ENCODE data around the gene COA5. TPM values are rescaled to one million over a fixed set of nuclear protein-coding genes. Genes with fewer than 3 reads are reported as not detected.

COA5 gene
- total and polyA plus RNA-seq, 2 experiments from 2014 or later, result 48.8 to 58.4 TPM

DNA sequence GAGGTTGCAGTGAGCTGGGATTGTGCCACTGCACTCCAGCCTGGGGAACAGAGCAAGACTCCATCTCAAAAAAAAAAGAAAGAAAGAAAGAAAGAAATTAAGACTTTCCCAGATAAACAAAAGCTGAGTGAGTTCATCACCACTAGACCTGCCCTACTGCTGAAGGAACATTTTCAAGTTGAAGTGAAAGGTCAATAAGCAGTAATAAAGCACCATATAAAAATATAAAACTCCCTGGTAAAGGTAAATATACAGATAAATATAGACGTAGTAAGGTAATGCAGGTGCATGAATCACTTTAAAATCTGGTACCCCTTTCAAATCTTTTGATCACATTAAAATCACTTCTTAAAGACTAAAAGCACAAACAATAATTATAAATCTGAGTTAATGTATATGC is 42.7 kb upstream of the COA5 start:
- H3K27me3 ChIP-seq, result no peaks in the 10 kb centered on the region
- WGBS (ENCODE audit: low lambda C conversion rate, missing lambda C conversion rate), result 68% methylated on average over 1 of the region's 1 CpG
- no peak for DNase-seq (ENCODE audit: low spot score)
- TF ChIP-seq, protein P1, sequence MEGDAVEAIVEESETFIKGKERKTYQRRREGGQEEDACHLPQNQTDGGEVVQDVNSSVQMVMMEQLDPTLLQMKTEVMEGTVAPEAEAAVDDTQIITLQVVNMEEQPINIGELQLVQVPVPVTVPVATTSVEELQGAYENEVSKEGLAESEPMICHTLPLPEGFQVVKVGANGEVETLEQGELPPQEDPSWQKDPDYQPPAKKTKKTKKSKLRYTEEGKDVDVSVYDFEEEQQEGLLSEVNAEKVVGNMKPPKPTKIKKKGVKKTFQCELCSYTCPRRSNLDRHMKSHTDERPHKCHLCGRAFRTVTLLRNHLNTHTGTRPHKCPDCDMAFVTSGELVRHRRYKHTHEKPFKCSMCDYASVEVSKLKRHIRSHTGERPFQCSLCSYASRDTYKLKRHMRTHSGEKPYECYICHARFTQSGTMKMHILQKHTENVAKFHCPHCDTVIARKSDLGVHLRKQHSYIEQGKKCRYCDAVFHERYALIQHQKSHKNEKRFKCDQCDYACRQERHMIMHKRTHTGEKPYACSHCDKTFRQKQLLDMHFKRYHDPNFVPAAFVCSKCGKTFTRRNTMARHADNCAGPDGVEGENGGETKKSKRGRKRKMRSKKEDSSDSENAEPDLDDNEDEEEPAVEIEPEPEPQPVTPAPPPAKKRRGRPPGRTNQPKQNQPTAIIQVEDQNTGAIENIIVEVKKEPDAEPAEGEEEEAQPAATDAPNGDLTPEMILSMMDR (IDR thresholded peaks at IDR 0.05; ENCODE audit: poor library complexity), result no peak
- TF ChIP-seq EZH2phosphoT487 (IDR thresholded peaks at IDR 0.05; ENCODE audit: low read depth, severe bottlenecking, unreplicated experiment) (no peak), EZH2 (IDR thresholded peaks at IDR 0.05; ENCODE audit: borderline replicate concordance) (no peak)
- H4K20me1 ChIP-seq (ENCODE audit: insufficient read depth, poor library complexity, severe bottlenecking), result no peaks in the 10 kb centered on the region
- no peaks in the 10 kb centered on the region for H3K36me3 ChIP-seq (replicated peaks; ENCODE audit: insufficient read depth, low read depth)
- no peak overlapping the region for H3K27ac ChIP-seq
- H3K4me1 ChIP-seq (ENCODE audit: insufficient read depth), result no peaks in the 10 kb centered on the region
- H3K4me2 ChIP-seq, result no peak overlapping the region
- H3K4me3 ChIP-seq, result no peak overlapping the region
- no peaks in the 10 kb centered on the region for H3K79me2 ChIP-seq
- H2AFZ ChIP-seq, result no peak overlapping the region
- no peaks in the 10 kb centered on the region for H3K9me3 ChIP-seq (ENCODE audit: low read depth)
- no peaks in the 10 kb centered on the region for H3K9me2 ChIP-seq (replicated peaks; ENCODE audit: insufficient read depth)

DNA sequence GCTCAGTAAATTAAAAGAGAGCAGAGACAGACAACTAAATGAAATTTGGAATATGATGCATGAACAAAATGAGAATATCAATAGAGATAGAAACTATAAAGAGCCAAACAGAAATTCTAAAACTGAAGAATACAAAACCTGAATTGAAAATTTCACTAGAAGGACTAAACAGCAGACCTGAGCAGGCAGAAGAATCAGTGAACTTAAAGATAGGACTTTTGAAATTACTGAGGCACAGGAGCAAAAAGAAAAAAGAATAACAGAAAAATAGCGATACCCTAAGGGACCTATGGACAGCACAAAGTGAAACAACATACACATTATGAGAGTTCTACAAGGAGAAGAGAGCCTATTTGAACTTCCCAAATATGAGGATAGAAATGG is 41.7 kb upstream of the COA5 start:
- no peak overlapping the region for H3K27ac ChIP-seq
- WGBS (ENCODE audit: low lambda C conversion rate, missing lambda C conversion rate), result 94% methylated on average over 1 of the region's 1 CpG
- no peaks in the 10 kb centered on the region for H4K20me1 ChIP-seq (ENCODE audit: insufficient read depth, poor library complexity, severe bottlenecking)
- DNase-seq (ENCODE audit: low spot score), result no peak
- H3K4me3 ChIP-seq, result no peak overlapping the region
- H2AFZ ChIP-seq, result no peak overlapping the region
- H3K27me3 ChIP-seq, result no peaks in the 10 kb centered on the region
- H3K9me2 ChIP-seq (replicated peaks; ENCODE audit: insufficient read depth), result no peaks in the 10 kb centered on the region
- H3K36me3 ChIP-seq (replicated peaks; ENCODE audit: insufficient read depth, low read depth), result no peaks in the 10 kb centered on the region
- H3K9me3 ChIP-seq (ENCODE audit: low read depth), result no peaks in the 10 kb centered on the region
- H3K4me1 ChIP-seq (ENCODE audit: insufficient read depth), result no peaks in the 10 kb centered on the region
- no peak for TF ChIP-seq EZH2 (IDR thresholded peaks at IDR 0.05; ENCODE audit: borderline replicate concordance)
- no peak for TF ChIP-seq EZH2phosphoT487 (IDR thresholded peaks at IDR 0.05; ENCODE audit: low read depth, severe bottlenecking, unreplicated experiment)
- TF ChIP-seq, protein P1 (IDR thresholded peaks at IDR 0.05; ENCODE audit: poor library complexity), result no peak
- no peaks in the 10 kb centered on the region for H3K79me2 ChIP-seq
- H3K4me2 ChIP-seq, result no peak overlapping the region

DNA sequence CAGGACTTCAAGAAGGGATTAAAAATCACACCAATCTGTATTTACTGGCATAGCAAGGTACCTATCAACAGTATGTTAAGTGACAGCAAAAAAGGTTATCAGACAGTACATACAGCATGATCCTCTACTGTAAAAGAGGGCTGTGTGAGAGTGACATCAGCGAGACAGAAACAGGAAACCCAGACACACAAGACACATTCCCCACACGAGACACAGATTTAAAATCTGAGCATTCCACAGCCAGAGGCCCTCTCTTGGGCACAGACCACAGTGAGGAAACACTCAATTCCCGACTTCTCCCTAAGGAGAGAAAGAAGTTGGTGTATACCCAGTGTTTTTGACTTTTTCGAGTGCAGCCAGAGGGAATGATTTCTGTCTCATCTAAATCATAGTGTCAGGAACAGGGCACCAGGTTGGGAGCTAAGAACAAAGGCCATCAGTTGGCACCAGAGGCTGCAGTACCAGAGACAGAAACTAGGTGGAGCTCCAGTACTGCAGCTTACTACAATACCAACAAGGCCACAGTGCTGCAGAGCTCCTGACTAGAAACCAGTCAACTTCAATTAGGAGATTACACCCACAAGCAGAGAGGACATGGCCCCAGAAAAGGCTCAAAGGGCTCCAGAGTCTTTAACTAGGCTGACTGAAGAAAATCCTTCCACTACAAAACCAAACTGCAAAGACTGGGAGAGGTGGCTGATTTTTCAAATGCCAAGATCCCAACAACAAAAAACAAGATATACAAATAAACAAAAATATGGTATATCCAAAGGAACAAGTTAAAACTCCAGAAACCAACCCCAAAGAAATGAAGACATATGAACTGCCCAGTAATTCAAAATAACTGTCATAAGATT is 41.1 kb upstream of the COA5 start:
- Histone ChIP-seq H3K9me3 (ENCODE audit: low read depth) (no peaks in the 10 kb centered on the region), H2AFZ (no peak overlapping the region), H4K20me1 (ENCODE audit: insufficient read depth, poor library complexity, severe bottlenecking) (no peaks in the 10 kb centered on the region), H3K4me2 (no peak overlapping the region), H3K4me3 (no peak overlapping the region), H3K27me3 (no peaks in the 10 kb centered on the region), H3K79me2 (no peaks in the 10 kb centered on the region), H3K27ac (no peak overlapping the region), H3K4me1 (ENCODE audit: insufficient read depth) (no peaks in the 10 kb centered on the region), H3K36me3 (replicated peaks; ENCODE audit: insufficient read depth, low read depth) (no peaks in the 10 kb centered on the region), H3K9me2 (replicated peaks; ENCODE audit: insufficient read depth) (no peaks in the 10 kb centered on the region)
- peak; percentile 86 for DNase-seq (ENCODE audit: low spot score)
- 32% methylated on average over 4 of the region's 4 CpGs for WGBS (ENCODE audit: low lambda C conversion rate, missing lambda C conversion rate)
- no peak for TF ChIP-seq EZH2 (IDR thresholded peaks at IDR 0.05; ENCODE audit: borderline replicate concordance)
- TF ChIP-seq, protein P1 (IDR thresholded peaks at IDR 0.05; ENCODE audit: poor library complexity), result peak; percentile 99
